Peyer's patch (tissue), 4 donors: ENCODE data around the gene BMPR1A.

Experiments used
- POLR2A ChIP-seq, 2 donors: fragments of 450-650 bp; IDR thresholded peaks; one replicate each; pipeline ENCODE4 v1.5.1; 2017; ENCODE audit warnings: antibody characterized with exemption in 2 of 2, mild to moderate bottlenecking in 2 of 2, moderate library complexity in 2 of 2
- TF ChIP-seq, protein P1 (sequence below), 6 experiments: fragments of 450-650 bp in 4 of 6; fragments of 200-600 bp in 2 of 6; sonication (generic) in 1 of 6; IDR thresholded peaks; one replicate each; pipeline ENCODE4 v1.5.1; 2017 to 2019; ENCODE audit warnings: antibody characterized with exemption in 6 of 6, mild to moderate bottlenecking in 3 of 6, moderate library complexity in 1 of 6

DNA sequence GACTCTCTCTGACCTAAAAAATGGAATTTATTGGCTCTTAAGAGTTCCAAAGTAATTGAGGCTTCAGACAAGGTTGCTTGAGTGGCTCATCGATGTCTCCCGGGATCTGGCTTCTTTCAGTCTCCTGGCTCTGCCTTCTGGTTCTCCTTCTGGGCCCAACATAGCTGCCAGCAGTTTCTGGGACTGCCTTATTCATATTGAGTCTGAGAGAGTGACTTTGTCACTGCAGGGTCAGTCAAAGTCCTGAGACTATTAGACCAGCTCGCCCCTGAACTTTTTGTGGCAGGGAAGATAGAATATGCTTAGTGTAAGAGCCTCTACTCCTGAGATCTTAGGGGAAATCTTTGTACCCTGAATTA, 107.0 kb downstream of the BMPR1A start:
- TF ChIP-seq, protein P1, sequence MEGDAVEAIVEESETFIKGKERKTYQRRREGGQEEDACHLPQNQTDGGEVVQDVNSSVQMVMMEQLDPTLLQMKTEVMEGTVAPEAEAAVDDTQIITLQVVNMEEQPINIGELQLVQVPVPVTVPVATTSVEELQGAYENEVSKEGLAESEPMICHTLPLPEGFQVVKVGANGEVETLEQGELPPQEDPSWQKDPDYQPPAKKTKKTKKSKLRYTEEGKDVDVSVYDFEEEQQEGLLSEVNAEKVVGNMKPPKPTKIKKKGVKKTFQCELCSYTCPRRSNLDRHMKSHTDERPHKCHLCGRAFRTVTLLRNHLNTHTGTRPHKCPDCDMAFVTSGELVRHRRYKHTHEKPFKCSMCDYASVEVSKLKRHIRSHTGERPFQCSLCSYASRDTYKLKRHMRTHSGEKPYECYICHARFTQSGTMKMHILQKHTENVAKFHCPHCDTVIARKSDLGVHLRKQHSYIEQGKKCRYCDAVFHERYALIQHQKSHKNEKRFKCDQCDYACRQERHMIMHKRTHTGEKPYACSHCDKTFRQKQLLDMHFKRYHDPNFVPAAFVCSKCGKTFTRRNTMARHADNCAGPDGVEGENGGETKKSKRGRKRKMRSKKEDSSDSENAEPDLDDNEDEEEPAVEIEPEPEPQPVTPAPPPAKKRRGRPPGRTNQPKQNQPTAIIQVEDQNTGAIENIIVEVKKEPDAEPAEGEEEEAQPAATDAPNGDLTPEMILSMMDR (IDR thresholded peaks at IDR 0.05), result no peak
- no peak for TF ChIP-seq POLR2A (IDR thresholded peaks at IDR 0.05)
